Astrocyte (in vitro differentiated cells and primary cell): ENCODE measurements around the gene FXYD7.
A peak's percentile ranks its signal among the peaks of the same experiment; 100 is the strongest.

Experiments
- EZH2 ChIP-seq: IDR thresholded peaks from 2 replicates; pipeline ENCODE4 v1.6.1; 2012; ENCODE audit warnings: mild to moderate bottlenecking, low read length, inconsistent platforms; ENCODE audit not compliant: insufficient read depth
- TF ChIP-seq, protein P1 (sequence below): IDR thresholded peaks from 2 replicates; pipeline ENCODE4 v1.5.1; 2011; ENCODE audit warnings: low read depth, mild to moderate bottlenecking, inconsistent platforms, low read length, moderate library complexity; ENCODE audit not compliant: insufficient read depth

DNA sequence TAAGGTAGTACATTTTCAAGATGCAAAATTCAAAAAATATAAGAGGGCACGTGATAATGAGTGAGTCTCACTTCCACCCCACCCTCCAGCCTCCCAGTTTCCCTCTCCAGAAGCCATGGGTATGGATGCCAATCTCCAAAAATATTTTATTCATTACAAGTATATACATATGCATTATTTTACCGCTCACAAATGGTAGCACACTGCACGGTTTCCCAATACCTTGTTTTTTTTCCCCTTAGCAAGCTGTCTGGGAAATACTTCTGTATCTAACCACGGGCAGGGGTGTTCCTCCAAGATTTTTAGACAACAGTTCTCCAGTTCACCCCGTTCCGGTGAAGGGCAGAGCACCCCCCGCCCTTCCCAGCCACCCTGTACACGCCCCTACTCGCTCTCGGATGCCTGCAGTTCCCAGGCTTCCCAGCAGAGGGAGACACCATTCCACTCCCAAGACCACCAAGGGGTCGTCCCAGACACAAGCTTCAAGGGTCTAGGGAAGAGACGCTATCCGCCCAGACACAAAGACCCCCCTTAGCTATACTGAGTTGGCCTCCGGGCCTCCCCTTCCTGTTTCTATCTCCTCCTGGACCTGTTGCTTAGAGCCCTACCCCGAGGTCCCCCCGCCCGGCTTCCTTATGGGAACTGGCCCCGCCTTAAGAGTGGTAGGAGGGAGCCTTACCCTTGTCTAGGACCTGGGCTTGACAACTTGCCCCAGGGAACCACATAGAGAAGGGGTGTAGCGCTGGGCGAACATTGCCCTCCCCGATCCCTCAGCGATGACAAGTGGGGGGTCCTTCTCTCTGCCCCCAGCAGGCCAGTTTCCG is 28.5 kb upstream of the FXYD7 start:
- TF ChIP-seq, protein P1, sequence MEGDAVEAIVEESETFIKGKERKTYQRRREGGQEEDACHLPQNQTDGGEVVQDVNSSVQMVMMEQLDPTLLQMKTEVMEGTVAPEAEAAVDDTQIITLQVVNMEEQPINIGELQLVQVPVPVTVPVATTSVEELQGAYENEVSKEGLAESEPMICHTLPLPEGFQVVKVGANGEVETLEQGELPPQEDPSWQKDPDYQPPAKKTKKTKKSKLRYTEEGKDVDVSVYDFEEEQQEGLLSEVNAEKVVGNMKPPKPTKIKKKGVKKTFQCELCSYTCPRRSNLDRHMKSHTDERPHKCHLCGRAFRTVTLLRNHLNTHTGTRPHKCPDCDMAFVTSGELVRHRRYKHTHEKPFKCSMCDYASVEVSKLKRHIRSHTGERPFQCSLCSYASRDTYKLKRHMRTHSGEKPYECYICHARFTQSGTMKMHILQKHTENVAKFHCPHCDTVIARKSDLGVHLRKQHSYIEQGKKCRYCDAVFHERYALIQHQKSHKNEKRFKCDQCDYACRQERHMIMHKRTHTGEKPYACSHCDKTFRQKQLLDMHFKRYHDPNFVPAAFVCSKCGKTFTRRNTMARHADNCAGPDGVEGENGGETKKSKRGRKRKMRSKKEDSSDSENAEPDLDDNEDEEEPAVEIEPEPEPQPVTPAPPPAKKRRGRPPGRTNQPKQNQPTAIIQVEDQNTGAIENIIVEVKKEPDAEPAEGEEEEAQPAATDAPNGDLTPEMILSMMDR = peak; percentile 87
- no peak for TF ChIP-seq EZH2
